ENCODE measurements around the gene DACH2.

- no peak for TF ChIP-seq SNAI2 (CRISPR knock-in tag; IDR thresholded peaks at IDR 0.05)
- no peak for TF ChIP-seq CREB5 (CRISPR knock-in tag; IDR thresholded peaks at IDR 0.05; ENCODE audit: low read depth)
- no peak for TF ChIP-seq ZC3H10 (CRISPR knock-in tag; IDR thresholded peaks at IDR 0.05)
- no peak for TF ChIP-seq ZNF70 (CRISPR knock-in tag; IDR thresholded peaks at IDR 0.05)
- no peak for TF ChIP-seq TCF4 (CRISPR knock-in tag; IDR thresholded peaks at IDR 0.05; ENCODE audit: borderline replicate concordance)
- TF ChIP-seq, protein P1, sequence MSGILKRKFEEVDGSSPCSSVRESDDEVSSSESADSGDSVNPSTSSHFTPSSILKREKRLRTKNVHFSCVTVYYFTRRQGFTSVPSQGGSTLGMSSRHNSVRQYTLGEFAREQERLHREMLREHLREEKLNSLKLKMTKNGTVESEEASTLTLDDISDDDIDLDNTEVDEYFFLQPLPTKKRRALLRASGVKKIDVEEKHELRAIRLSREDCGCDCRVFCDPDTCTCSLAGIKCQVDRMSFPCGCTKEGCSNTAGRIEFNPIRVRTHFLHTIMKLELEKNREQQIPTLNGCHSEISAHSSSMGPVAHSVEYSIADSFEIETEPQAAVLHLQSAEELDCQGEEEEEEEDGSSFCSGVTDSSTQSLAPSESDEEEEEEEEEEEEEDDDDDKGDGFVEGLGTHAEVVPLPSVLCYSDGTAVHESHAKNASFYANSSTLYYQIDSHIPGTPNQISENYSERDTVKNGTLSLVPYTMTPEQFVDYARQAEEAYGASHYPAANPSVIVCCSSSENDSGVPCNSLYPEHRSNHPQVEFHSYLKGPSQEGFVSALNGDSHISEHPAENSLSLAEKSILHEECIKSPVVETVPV (CRISPR knock-in tag; IDR thresholded peaks at IDR 0.05) = no peak
- no peak for TF ChIP-seq OSR1 (CRISPR knock-in tag; IDR thresholded peaks at IDR 0.05)
- no peak for TF ChIP-seq TSHZ2 (CRISPR knock-in tag; IDR thresholded peaks at IDR 0.05)
- no peak for TF ChIP-seq PATZ1 (CRISPR knock-in tag; IDR thresholded peaks at IDR 0.05; ENCODE audit: borderline replicate concordance)
- no peak for TF ChIP-seq TOX (CRISPR knock-in tag; IDR thresholded peaks at IDR 0.05; ENCODE audit: borderline replicate concordance)
Observed at GRCh38 chrX:86148594-86148993, 343 bp downstream of the DACH2 start.
